Astrocyte (in vitro differentiated cells and primary cell): Measurements from ENCODE around the gene KCNC4. TPM values are rescaled to one million over a fixed set of nuclear protein-coding genes. Genes with fewer than 3 reads are reported as not detected.

Source experiments
- DNase-seq: peaks from one replicate; pipeline ENCODE4 v3.0.0-alpha.2; 2010; ENCODE audit warnings: low read depth
- FAIRE-seq: peaks from 2 replicates; lab custom pipeline; 2011; peaks lifted over from hg19 to GRCh38; lab: Jason Lieb, UNC
- H2AFZ ChIP-seq: 2 replicates; pipeline ENCODE4 v1.6.0; 2012; ENCODE audit warnings: low read depth, low read length, inconsistent platforms
- H3K27ac ChIP-seq: 2 replicates; pipeline ENCODE4 v1.5.1; 2011; ENCODE audit warnings: low read depth, low read length, inconsistent platforms
- H3K27me3 ChIP-seq: 2 replicates; pipeline ENCODE4 v1.6.0; 2011; ENCODE audit warnings: low read length, inconsistent platforms; ENCODE audit not compliant: insufficient read depth
- H3K36me3 ChIP-seq: 2 replicates; pipeline ENCODE4 v1.5.1; 2011; ENCODE audit warnings: low read length, inconsistent platforms; ENCODE audit not compliant: insufficient read depth
- H3K4me1 ChIP-seq: 2 replicates; pipeline ENCODE4 v1.5.1; 2011; ENCODE audit warnings: low read length, inconsistent platforms; ENCODE audit not compliant: insufficient read depth
- H3K4me2 ChIP-seq: 2 replicates; pipeline ENCODE4 v1.6.0; 2012; ENCODE audit warnings: low read length, inconsistent platforms
- H3K4me3 ChIP-seq: 2 replicates; pipeline ENCODE4 v1.5.1; 2011; ENCODE audit warnings: low read depth, mild to moderate bottlenecking, low read length, inconsistent platforms; ENCODE audit not compliant: insufficient read depth
- H3K79me2 ChIP-seq: 2 replicates; pipeline ENCODE4 v1.6.0; 2012; ENCODE audit warnings: mild to moderate bottlenecking, low read length, inconsistent platforms; ENCODE audit not compliant: insufficient read depth
- H3K9ac ChIP-seq: 2 replicates; pipeline ENCODE4 v1.6.0; 2012; ENCODE audit warnings: mild to moderate bottlenecking, low read length, inconsistent platforms
- H3K9me3 ChIP-seq: 2 replicates; pipeline ENCODE4 v1.5.1; 2012; ENCODE audit warnings: low read depth, mild to moderate bottlenecking, low read length, inconsistent platforms; ENCODE audit not compliant: insufficient read depth
- H4K20me1 ChIP-seq: 2 replicates; pipeline ENCODE4 v1.6.0; 2012; ENCODE audit warnings: low read length, inconsistent platforms; ENCODE audit not compliant: insufficient read depth
- H3K27ac Mint-ChIP-seq: one replicate; pipeline ENCODE4 v1.8.0; 2021; ENCODE audit warnings: mild to moderate bottlenecking, mixed read lengths; ENCODE audit not compliant: unreplicated experiment
- H3K27me3 Mint-ChIP-seq: one replicate; pipeline ENCODE4 v1.8.0; 2021; ENCODE audit warnings: low read depth, mixed read lengths; ENCODE audit not compliant: unreplicated experiment
- H3K36me3 Mint-ChIP-seq: one replicate; pipeline ENCODE4 v1.8.0; 2021; ENCODE audit warnings: low read depth, mixed read lengths; ENCODE audit not compliant: unreplicated experiment
- H3K4me1 Mint-ChIP-seq: one replicate; pipeline ENCODE4 v1.8.0; 2021; ENCODE audit warnings: low read depth, mixed read lengths; ENCODE audit not compliant: unreplicated experiment
- H3K4me3 Mint-ChIP-seq: one replicate; pipeline ENCODE4 v1.8.0; 2021; ENCODE audit warnings: mild to moderate bottlenecking, moderate library complexity, mixed read lengths; ENCODE audit not compliant: unreplicated experiment
- H3K9me3 Mint-ChIP-seq: one replicate; pipeline ENCODE4 v1.8.0; 2021; ENCODE audit warnings: mild to moderate bottlenecking, mixed read lengths; ENCODE audit not compliant: unreplicated experiment
- EZH2 ChIP-seq: IDR thresholded peaks from 2 replicates; pipeline ENCODE4 v1.6.1; 2012; ENCODE audit warnings: mild to moderate bottlenecking, low read length, inconsistent platforms; ENCODE audit not compliant: insufficient read depth
- total RNA-seq: library from RNA; stranded (reverse); gene quantifications from 2 replicates; pipeline ENCODE4 v1.2.1, GENCODE V29; 2021
- TF ChIP-seq, protein P1 (sequence below): IDR thresholded peaks from 2 replicates; pipeline ENCODE4 v1.5.1; 2011; ENCODE audit warnings: low read depth, mild to moderate bottlenecking, inconsistent platforms, low read length, moderate library complexity; ENCODE audit not compliant: insufficient read depth

KCNC4 gene
- total RNA-seq, 1 donor from 2014 or later = 2.6 TPM

DNA sequence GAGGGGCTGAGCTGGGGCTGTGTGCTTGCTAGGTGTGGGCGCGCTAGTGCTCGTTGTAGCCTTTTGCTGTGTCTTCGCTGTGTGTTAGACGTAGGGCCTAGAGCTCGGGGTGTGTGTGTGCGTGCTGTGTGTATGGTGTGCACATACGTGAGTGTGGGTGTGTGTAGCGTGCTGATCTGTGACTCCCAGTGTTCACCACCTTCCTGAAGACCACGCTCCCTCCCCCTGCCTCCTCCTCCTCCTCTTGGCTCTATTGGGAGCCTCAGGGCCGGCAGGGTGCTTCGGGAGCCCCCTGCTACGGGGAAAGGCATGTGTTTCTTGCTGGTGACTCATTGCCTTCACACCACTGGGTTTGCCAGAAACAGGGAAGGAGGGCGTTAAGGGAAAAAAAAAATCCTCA lies 9.4 kb upstream of the KCNC4 start:
- H3K27ac Mint-ChIP-seq = peak overlapping the region; percentile 12
- Histone ChIP-seq H3K79me2 (no peaks in the 10 kb centered on the region), H3K9me3 (no peaks in the 10 kb centered on the region), H3K9ac (no peak overlapping the region), H3K4me2 (no peak overlapping the region), H3K27ac (no peak overlapping the region), H3K36me3 (no peaks in the 10 kb centered on the region), H2AFZ (peak overlapping the region; percentile 24), H3K4me3 (no peak overlapping the region), H4K20me1 (no peaks in the 10 kb centered on the region), H3K4me1 (peaks cover 10% of the 10 kb centered on the region), H3K27me3 (no peaks in the 10 kb centered on the region)
- peaks cover 15% of the 10 kb centered on the region for H3K4me1 Mint-ChIP-seq
- peaks cover 3% of the 10 kb centered on the region for H3K9me3 Mint-ChIP-seq
- peaks cover 2% of the 10 kb centered on the region for H3K36me3 Mint-ChIP-seq
- FAIRE-seq = no peak
- peak; percentile 20 for DNase-seq
- H3K4me3 Mint-ChIP-seq = no peak overlapping the region
- H3K27me3 Mint-ChIP-seq = peaks cover 29% of the 10 kb centered on the region
- TF ChIP-seq, protein P1, sequence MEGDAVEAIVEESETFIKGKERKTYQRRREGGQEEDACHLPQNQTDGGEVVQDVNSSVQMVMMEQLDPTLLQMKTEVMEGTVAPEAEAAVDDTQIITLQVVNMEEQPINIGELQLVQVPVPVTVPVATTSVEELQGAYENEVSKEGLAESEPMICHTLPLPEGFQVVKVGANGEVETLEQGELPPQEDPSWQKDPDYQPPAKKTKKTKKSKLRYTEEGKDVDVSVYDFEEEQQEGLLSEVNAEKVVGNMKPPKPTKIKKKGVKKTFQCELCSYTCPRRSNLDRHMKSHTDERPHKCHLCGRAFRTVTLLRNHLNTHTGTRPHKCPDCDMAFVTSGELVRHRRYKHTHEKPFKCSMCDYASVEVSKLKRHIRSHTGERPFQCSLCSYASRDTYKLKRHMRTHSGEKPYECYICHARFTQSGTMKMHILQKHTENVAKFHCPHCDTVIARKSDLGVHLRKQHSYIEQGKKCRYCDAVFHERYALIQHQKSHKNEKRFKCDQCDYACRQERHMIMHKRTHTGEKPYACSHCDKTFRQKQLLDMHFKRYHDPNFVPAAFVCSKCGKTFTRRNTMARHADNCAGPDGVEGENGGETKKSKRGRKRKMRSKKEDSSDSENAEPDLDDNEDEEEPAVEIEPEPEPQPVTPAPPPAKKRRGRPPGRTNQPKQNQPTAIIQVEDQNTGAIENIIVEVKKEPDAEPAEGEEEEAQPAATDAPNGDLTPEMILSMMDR = no peak
- no peak for TF ChIP-seq EZH2

DNA sequence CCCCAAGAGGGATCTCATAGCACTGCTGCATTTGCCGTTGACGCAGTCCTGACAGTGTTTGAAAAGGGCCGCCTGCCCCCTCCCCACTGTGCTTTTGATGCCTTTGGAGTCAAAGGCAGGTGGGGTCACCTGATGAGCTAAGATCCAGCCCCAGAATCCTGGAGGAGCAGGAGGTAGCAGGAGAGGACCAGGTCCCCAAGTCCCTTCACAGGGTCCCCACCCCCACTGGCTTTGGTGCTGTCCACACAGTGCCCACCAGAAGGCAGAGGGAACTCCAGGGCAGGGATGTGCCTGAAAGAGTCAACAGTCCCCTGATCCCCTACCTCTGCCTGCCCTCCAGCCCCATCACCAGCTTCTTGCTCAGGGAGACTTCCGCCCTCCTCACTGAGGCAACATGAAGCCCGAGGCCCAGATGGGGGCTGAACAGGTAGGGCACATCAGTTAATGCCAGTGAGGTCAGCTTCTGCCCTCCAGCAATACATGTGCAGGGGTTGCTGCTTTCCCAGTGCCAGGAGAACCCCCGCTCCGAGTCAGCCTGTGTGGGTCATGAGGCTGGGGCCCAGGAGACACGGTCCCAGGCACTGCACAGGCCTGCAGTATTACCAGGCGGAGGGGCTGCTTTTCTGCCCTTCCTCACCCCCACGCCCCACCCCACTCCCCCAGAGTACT lies 8.8 kb upstream of the KCNC4 start:
- Histone ChIP-seq H2AFZ (peak overlapping the region; percentile 22), H3K9ac (no peak overlapping the region), H3K27ac (no peak overlapping the region), H3K27me3 (no peaks in the 10 kb centered on the region), H3K4me3 (no peak overlapping the region), H3K4me2 (no peak overlapping the region), H3K79me2 (no peaks in the 10 kb centered on the region), H4K20me1 (no peaks in the 10 kb centered on the region), H3K9me3 (no peaks in the 10 kb centered on the region), H3K36me3 (no peaks in the 10 kb centered on the region), H3K4me1 (peaks cover 10% of the 10 kb centered on the region)
- TF ChIP-seq EZH2 = no peak
- TF ChIP-seq, protein P1 = no peak
- Mint-ChIP-seq H3K9me3 (peaks cover 3% of the 10 kb centered on the region), H3K27ac (peak overlapping the region; percentile 12), H3K36me3 (peaks cover 2% of the 10 kb centered on the region), H3K4me3 (no peak overlapping the region), H3K4me1 (peaks cover 15% of the 10 kb centered on the region), H3K27me3 (peaks cover 28% of the 10 kb centered on the region)
- DNase-seq (no peak), FAIRE-seq (no peak)

DNA sequence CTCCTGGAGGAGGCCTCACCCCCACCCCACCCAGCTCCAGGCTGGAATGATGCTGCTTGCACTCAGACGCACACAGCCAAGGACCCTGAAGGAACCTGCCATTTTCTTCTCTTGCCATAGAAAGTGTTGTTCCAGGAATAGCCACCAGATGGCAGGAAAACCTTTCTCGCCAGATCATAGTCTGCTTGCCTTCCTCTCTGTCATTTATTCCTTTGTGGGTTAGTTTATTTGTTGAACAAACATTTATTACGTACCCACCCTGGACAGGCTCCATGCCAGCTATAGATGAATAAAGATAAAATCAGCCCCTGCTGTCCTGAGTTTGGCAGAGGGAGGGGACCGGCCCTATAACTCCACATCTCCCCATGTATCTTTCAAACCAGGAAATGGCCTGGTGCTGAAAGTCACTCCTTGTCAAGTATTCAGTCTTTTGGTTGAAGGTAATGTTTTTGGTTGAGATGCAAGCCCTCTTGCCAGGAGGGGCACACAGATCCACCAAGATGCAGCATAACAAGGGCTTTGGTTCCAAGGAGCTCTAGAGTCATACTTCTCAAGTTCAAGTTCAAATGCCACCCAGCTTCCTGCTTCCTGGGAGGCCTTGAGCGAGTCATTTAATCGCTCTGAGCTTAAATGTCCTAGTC lies 7.0 kb upstream of the KCNC4 start:
- FAIRE-seq = no peak
- H2AFZ ChIP-seq = no peak overlapping the region

More for the DNA sequence above, 7.0 kb upstream of the KCNC4 start:
- no peak overlapping the region for H3K27ac ChIP-seq
- H3K27me3 ChIP-seq = no peaks in the 10 kb centered on the region
- no peaks in the 10 kb centered on the region for H4K20me1 ChIP-seq
- Mint-ChIP-seq H3K4me3 (no peak overlapping the region), H3K36me3 (peaks cover 2% of the 10 kb centered on the region), H3K9me3 (peaks cover 3% of the 10 kb centered on the region), H3K27ac (no peak overlapping the region), H3K4me1 (peaks cover 15% of the 10 kb centered on the region), H3K27me3 (peaks cover 39% of the 10 kb centered on the region)
- H3K4me3 ChIP-seq = no peak overlapping the region
- H3K4me1 ChIP-seq = peaks cover 10% of the 10 kb centered on the region
- TF ChIP-seq EZH2 = no peak
- TF ChIP-seq, protein P1 = peak; percentile 88
- H3K9me3 ChIP-seq = no peaks in the 10 kb centered on the region
- H3K79me2 ChIP-seq = no peaks in the 10 kb centered on the region
- no peak overlapping the region for H3K9ac ChIP-seq
- DNase-seq = peak; percentile 30
- H3K4me2 ChIP-seq = peak overlapping the region; percentile 3
- no peaks in the 10 kb centered on the region for H3K36me3 ChIP-seq
